ENCODE results near the gene PLXNA1.

PLXNA1 gene

DNA sequence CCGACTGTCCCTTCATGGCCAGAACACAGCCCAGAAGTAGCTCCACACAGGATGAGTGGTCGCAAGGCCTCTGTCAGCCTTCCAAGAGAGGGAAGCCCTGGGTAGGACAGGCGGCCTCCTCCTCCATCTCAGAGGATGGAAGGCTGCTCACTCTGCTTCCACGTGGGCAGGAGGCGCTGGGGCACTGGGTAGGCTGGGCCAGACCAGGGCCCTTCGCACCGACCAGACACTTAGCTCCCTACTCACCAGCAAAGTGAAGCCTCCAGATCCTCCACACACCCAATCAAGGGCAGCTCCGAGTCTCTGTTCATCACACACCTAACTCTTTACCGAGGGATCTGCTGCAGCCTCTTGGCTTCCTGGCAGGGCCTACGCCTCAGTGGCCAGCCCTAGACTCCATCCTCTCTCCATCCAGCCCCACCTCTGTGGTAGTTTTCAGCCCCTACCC, 24.3 kb upstream of the PLXNA1 start:
- H3K4me2 ChIP-seq (ENCODE audit: low read length), result no peak overlapping the region
- TF ChIP-seq, protein P1, sequence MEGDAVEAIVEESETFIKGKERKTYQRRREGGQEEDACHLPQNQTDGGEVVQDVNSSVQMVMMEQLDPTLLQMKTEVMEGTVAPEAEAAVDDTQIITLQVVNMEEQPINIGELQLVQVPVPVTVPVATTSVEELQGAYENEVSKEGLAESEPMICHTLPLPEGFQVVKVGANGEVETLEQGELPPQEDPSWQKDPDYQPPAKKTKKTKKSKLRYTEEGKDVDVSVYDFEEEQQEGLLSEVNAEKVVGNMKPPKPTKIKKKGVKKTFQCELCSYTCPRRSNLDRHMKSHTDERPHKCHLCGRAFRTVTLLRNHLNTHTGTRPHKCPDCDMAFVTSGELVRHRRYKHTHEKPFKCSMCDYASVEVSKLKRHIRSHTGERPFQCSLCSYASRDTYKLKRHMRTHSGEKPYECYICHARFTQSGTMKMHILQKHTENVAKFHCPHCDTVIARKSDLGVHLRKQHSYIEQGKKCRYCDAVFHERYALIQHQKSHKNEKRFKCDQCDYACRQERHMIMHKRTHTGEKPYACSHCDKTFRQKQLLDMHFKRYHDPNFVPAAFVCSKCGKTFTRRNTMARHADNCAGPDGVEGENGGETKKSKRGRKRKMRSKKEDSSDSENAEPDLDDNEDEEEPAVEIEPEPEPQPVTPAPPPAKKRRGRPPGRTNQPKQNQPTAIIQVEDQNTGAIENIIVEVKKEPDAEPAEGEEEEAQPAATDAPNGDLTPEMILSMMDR (IDR thresholded peaks at IDR 0.05), result no peak

DNA sequence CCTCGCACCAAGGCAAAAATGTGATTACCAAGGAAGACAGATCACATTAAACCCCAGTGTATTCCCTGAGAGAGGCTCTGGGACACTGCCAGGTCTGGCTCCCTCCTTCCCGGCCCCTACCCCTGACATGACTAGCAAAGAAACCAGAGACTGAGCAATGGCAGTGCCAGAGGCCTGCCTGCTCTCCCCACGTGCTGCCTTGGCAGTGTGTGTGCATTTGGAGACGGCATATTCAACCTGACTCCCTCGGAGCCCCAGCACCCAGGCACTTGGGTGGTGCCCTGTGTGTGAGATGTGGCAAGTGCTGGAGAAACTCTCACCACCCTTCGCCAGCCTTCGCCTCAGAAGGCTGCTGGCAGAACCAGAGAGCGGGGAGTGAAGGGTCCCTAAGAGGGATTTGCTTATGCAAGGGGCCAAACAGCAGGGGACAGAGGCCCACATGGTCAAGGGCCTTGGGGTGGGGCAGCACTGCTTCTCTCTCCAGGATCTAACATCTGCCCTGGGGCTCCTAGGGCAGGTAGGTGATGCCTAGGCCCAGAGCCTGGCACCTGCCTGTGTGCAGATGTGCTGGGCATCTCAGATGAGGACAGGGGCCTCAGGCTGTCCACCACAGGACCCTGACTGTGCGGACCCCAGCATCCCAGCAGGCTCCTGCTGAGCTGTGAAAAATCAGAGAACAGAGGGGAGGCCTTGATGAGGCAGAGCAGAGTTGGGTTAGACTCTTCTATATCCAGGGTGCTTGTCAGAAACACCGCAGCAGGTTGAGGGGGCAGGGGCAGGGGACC, 23.6 kb upstream of the PLXNA1 start:
- H3K4me2 ChIP-seq (ENCODE audit: low read length), result no peak overlapping the region
- no peak overlapping the region for H3K27ac ChIP-seq
- no peaks in the 10 kb centered on the region for H3K9me3 ChIP-seq (ENCODE audit: control insufficient read depth, low read length)
- peaks cover 19% of the 10 kb centered on the region for H3K4me1 ChIP-seq
- H3K27me3 ChIP-seq (ENCODE audit: control insufficient read depth, insufficient read depth, low read length), result no peaks in the 10 kb centered on the region
- no peak overlapping the region for H3K4me3 ChIP-seq (ENCODE audit: low read depth, low read length)
- H3K79me2 ChIP-seq, result no peaks in the 10 kb centered on the region
- H2AFZ ChIP-seq, result no peak overlapping the region
- no peaks in the 10 kb centered on the region for H3K36me3 ChIP-seq (ENCODE audit: control insufficient read depth, insufficient read depth, low read length)
- TF ChIP-seq, protein P1 (IDR thresholded peaks at IDR 0.05), result no peak
- H3K9ac ChIP-seq, result no peak overlapping the region

More for the DNA sequence above, 24.3 kb upstream of the PLXNA1 start:
- Histone ChIP-seq H3K27me3 (ENCODE audit: control insufficient read depth, insufficient read depth, low read length) (no peaks in the 10 kb centered on the region), H3K79me2 (no peaks in the 10 kb centered on the region), H3K9ac (no peak overlapping the region), H2AFZ (no peak overlapping the region), H3K27ac (no peak overlapping the region), H3K36me3 (ENCODE audit: control insufficient read depth, insufficient read depth, low read length) (no peaks in the 10 kb centered on the region), H3K4me3 (ENCODE audit: low read depth, low read length) (no peak overlapping the region), H3K4me1 (peaks cover 19% of the 10 kb centered on the region), H3K9me3 (ENCODE audit: control insufficient read depth, low read length) (no peaks in the 10 kb centered on the region)

DNA sequence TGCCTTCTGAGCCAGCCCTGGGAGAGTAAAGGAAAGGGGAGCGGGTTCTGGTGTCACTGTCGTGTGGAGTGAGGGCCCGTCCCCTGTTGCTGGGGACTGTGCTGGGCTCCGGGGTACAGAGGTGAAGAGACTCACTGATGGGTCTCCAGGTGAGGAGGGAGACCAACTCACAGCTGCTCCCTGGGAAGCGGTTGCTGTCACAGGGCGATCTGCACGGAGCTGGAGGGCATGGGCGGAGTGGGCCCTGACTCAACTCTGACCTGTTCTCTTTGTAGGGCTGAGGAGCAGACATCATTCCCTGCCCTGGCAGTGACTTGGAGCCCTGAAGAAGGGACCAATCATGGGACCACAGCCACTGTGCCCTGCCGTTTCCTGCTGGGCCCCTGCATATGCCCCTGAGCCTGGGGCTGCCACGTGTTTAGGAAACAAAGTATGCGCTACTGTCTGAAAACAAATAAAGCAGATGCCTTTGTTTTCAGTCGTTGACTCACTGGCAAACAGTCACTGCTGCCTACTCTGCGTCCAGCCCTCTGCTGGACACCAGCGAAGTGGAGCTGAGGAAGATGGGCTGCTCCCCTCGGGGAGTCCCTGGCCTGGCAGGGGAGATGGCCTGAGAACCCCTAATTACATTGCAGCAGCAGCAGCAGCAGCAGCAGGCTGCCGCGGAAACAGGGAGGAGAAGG, 22.9 kb upstream of the PLXNA1 start:
- H3K4me2 ChIP-seq (ENCODE audit: low read length), result no peak overlapping the region
- H2AFZ ChIP-seq, result no peak overlapping the region
- no peak overlapping the region for H3K27ac ChIP-seq
- TF ChIP-seq, protein P1 (IDR thresholded peaks at IDR 0.05), result no peak
- no peak overlapping the region for H3K9ac ChIP-seq
- H3K27me3 ChIP-seq (ENCODE audit: control insufficient read depth, insufficient read depth, low read length), result no peaks in the 10 kb centered on the region
- H3K36me3 ChIP-seq (ENCODE audit: control insufficient read depth, insufficient read depth, low read length), result no peaks in the 10 kb centered on the region
- H3K79me2 ChIP-seq, result no peaks in the 10 kb centered on the region
- H3K4me3 ChIP-seq (ENCODE audit: low read depth, low read length), result no peak overlapping the region
- no peaks in the 10 kb centered on the region for H3K9me3 ChIP-seq (ENCODE audit: control insufficient read depth, low read length)
- peaks cover 19% of the 10 kb centered on the region for H3K4me1 ChIP-seq

DNA sequence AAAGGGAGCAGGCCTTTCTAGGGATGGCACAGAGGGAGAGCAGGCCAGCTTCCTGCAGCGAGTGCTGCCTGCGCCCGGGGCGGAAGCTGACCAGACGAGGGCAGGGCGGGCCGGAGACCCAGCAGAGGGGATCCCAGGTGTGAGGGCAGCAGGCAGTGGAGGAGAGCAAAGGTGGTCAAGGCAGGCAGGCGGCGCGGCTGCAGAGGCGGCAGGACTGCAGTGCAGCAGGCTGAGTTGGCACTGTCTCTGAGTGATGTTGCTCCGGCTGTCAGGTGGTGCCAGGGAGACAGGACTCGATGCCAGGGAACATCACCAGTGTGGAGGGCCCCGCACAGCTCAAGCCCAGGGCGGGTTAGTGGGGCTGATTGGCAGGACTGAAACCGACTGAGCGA, 22.3 kb upstream of the PLXNA1 start:
- Histone ChIP-seq H3K27ac (no peak overlapping the region), H3K9me3 (ENCODE audit: control insufficient read depth, low read length) (no peaks in the 10 kb centered on the region), H3K4me2 (ENCODE audit: low read length) (no peak overlapping the region), H3K27me3 (ENCODE audit: control insufficient read depth, insufficient read depth, low read length) (no peaks in the 10 kb centered on the region), H2AFZ (no peak overlapping the region), H3K79me2 (no peaks in the 10 kb centered on the region), H3K36me3 (ENCODE audit: control insufficient read depth, insufficient read depth, low read length) (no peaks in the 10 kb centered on the region), H3K4me1 (peaks cover 19% of the 10 kb centered on the region), H3K9ac (no peak overlapping the region), H3K4me3 (ENCODE audit: low read depth, low read length) (no peak overlapping the region)
- TF ChIP-seq, protein P1 (IDR thresholded peaks at IDR 0.05), result no peak
